ENCODE results near the gene AGAP1.

Gene AGAP1

DNA sequence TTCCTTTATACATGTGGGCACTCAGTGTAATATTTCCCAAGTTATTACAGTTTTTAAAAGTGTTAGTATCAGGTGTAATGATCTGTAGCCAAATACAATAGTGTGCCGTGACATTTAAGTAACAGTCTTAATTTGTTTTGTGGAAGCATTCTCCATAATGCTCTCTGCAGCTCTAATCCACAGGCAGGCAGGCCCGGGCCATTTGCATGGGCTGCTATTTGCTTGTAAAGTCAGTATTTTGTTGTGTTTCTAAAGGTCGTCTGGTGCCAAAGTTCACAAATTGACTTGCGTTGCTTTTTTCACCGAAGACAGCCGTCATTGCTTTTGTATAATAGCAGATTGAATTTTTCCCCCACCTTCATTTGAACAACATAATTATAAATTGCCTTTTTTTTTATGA lies 521.3 kb downstream of the AGAP1 start:
- Histone ChIP-seq H3K27ac (ENCODE audit: low read length) (no peak overlapping the region), H3K4me1 (ENCODE audit: control insufficient read depth in 1 of 2, insufficient read depth in 2 of 2, low read length in 2 of 2) (no peaks in the 10 kb centered on the region), H3K27me3 (ENCODE audit: low read depth, low read length) (no peaks in the 10 kb centered on the region), H3K4me3 (ENCODE audit: low read depth in 1 of 2, low read length in 2 of 2) (no peak overlapping the region), H3K36me3 (ENCODE audit: control insufficient read depth in 1 of 2, insufficient read depth in 2 of 2, low read length in 2 of 2) (peaks cover 0 to 6% of the 10 kb centered on the region in 2 donors), H3K9me3 (ENCODE audit: control insufficient read depth in 1 of 2, low read length in 2 of 2) (no peaks in the 10 kb centered on the region)

GRCh38 chr2:236016496-236016895 lies 522.7 kb downstream of the AGAP1 start:
- Histone ChIP-seq H3K27ac (ENCODE audit: low read length) (no peak overlapping the region), H3K4me1 (ENCODE audit: control insufficient read depth in 1 of 2, insufficient read depth in 2 of 2, low read length in 2 of 2) (no peaks in the 10 kb centered on the region), H3K27me3 (ENCODE audit: low read depth, low read length) (no peaks in the 10 kb centered on the region), H3K9me3 (ENCODE audit: control insufficient read depth in 1 of 2, low read length in 2 of 2) (no peaks in the 10 kb centered on the region), H3K4me3 (ENCODE audit: low read depth in 1 of 2, low read length in 2 of 2) (no peak overlapping the region), H3K36me3 (ENCODE audit: control insufficient read depth in 1 of 2, insufficient read depth in 2 of 2, low read length in 2 of 2) (peaks cover 0 to 6% of the 10 kb centered on the region in 2 donors)

GRCh38 chr2:236017446-236017845 lies 523.6 kb downstream of the AGAP1 start:
- no peaks in the 10 kb centered on the region for H3K9me3 ChIP-seq (ENCODE audit: control insufficient read depth in 1 of 2, low read length in 2 of 2)
- no peak overlapping the region for H3K27ac ChIP-seq (ENCODE audit: low read length)
- no peaks in the 10 kb centered on the region for H3K27me3 ChIP-seq (ENCODE audit: low read depth, low read length)
- H3K36me3 ChIP-seq (ENCODE audit: control insufficient read depth in 1 of 2, insufficient read depth in 2 of 2, low read length in 2 of 2), result peaks cover 0 to 6% of the 10 kb centered on the region in 2 donors
- no peak overlapping the region for H3K4me3 ChIP-seq (ENCODE audit: low read depth in 1 of 2, low read length in 2 of 2)
- no peaks in the 10 kb centered on the region for H3K4me1 ChIP-seq (ENCODE audit: control insufficient read depth in 1 of 2, insufficient read depth in 2 of 2, low read length in 2 of 2)

DNA sequence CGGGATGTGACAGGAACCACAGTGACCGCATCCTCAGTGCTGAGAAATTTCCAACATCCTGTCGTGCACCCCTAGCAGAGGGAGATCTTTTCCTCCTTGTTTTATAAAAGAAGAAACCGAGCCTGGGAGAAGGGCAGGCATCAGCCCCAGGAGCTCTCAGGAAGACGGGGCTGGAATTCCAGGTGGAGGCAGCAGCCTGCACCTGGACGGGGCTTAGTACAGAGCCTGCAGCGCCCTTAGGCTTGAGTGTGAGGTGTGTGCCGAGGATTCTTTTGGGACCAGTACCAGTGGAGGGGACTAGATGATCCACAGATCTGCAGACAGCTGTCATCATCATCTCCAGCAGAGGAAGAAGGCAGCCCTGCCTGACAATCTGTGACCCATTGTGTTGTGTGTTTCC lies 525.6 kb downstream of the AGAP1 start:
- H3K27ac ChIP-seq (ENCODE audit: low read length), result no peak overlapping the region
- no peak overlapping the region for H3K4me3 ChIP-seq (ENCODE audit: low read depth in 1 of 2, low read length in 2 of 2)
- no peaks in the 10 kb centered on the region for H3K27me3 ChIP-seq (ENCODE audit: low read depth, low read length)
- H3K36me3 ChIP-seq (ENCODE audit: control insufficient read depth in 1 of 2, insufficient read depth in 2 of 2, low read length in 2 of 2), result peaks cover 0 to 6% of the 10 kb centered on the region in 2 donors
- H3K9me3 ChIP-seq (ENCODE audit: control insufficient read depth in 1 of 2, low read length in 2 of 2), result no peaks in the 10 kb centered on the region
- H3K4me1 ChIP-seq (ENCODE audit: control insufficient read depth in 1 of 2, insufficient read depth in 2 of 2, low read length in 2 of 2), result no peaks in the 10 kb centered on the region

GRCh38 chr2:236021499-236022057 lies 527.7 kb downstream of the AGAP1 start:
- no peaks in the 10 kb centered on the region for H3K4me1 ChIP-seq (ENCODE audit: control insufficient read depth in 1 of 2, insufficient read depth in 2 of 2, low read length in 2 of 2)
- no peak overlapping the region for H3K4me3 ChIP-seq (ENCODE audit: low read depth in 1 of 2, low read length in 2 of 2)
- peaks cover 0 to 6% of the 10 kb centered on the region in 2 donors for H3K36me3 ChIP-seq (ENCODE audit: control insufficient read depth in 1 of 2, insufficient read depth in 2 of 2, low read length in 2 of 2)
- no peaks in the 10 kb centered on the region for H3K9me3 ChIP-seq (ENCODE audit: control insufficient read depth in 1 of 2, low read length in 2 of 2)
- no peaks in the 10 kb centered on the region for H3K27me3 ChIP-seq (ENCODE audit: low read depth, low read length)
- no peak overlapping the region for H3K27ac ChIP-seq (ENCODE audit: low read length)

DNA sequence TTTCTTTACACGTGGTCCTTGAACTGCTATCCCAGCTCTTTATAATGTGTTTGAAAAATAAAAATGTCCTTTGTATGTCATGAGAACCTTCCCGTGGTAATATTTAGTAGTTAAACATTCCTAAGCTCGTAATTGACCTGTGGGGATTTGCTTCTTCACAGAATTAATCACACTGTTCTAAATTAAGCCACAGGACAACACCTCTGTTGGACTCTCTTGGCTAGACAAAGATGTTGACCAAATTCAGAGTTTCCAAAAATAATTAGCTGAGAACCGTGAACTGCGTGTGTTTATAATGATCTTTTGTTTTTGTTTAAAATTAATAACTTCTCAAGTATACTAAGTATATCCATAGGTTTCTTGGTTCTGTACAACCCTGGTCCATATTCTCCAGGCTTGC lies 528.3 kb downstream of the AGAP1 start:
- H3K36me3 ChIP-seq (ENCODE audit: control insufficient read depth in 1 of 2, insufficient read depth in 2 of 2, low read length in 2 of 2), result peaks cover 0 to 6% of the 10 kb centered on the region in 2 donors
- H3K27me3 ChIP-seq (ENCODE audit: low read depth, low read length), result no peaks in the 10 kb centered on the region
- H3K27ac ChIP-seq (ENCODE audit: low read length), result no peak overlapping the region
- no peaks in the 10 kb centered on the region for H3K9me3 ChIP-seq (ENCODE audit: control insufficient read depth in 1 of 2, low read length in 2 of 2)
- H3K4me1 ChIP-seq (ENCODE audit: control insufficient read depth in 1 of 2, insufficient read depth in 2 of 2, low read length in 2 of 2), result no peaks in the 10 kb centered on the region
- H3K4me3 ChIP-seq (ENCODE audit: low read depth in 1 of 2, low read length in 2 of 2), result no peak overlapping the region

GRCh38 chr2:236025892-236026291 lies 532.0 kb downstream of the AGAP1 start:
- no peaks in the 10 kb centered on the region for H3K4me1 ChIP-seq (ENCODE audit: control insufficient read depth in 1 of 2, insufficient read depth in 2 of 2, low read length in 2 of 2)
- no peaks in the 10 kb centered on the region for H3K9me3 ChIP-seq (ENCODE audit: control insufficient read depth in 1 of 2, low read length in 2 of 2)
- no peak overlapping the region for H3K27ac ChIP-seq (ENCODE audit: low read length)
- no peaks in the 10 kb centered on the region for H3K27me3 ChIP-seq (ENCODE audit: low read depth, low read length)
- H3K4me3 ChIP-seq (ENCODE audit: low read depth in 1 of 2, low read length in 2 of 2), result no peak overlapping the region
- no peaks in the 10 kb centered on the region for H3K36me3 ChIP-seq (ENCODE audit: control insufficient read depth in 1 of 2, insufficient read depth in 2 of 2, low read length in 2 of 2)

DNA sequence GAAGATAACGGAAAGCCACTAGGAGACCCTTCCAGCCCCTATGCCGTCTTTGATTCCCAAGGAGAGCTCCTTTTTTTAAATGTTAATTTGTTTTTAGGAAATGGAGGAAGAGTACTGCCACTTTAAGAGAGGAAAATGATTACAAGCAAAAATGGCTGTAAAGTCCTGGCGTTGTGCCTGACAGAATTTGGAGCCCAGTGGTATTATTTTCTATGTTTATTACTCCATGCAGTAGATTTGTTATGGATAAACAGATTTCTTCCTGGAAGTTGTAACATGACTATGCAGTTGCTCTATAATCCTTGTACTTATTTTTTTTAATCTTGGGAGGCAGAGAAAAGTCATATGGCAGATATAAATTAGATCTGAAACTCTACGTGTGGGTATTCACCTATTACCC lies 533.0 kb downstream of the AGAP1 start:
- Histone ChIP-seq H3K36me3 (ENCODE audit: control insufficient read depth in 1 of 2, insufficient read depth in 2 of 2, low read length in 2 of 2) (no peaks in the 10 kb centered on the region), H3K27me3 (ENCODE audit: low read depth, low read length) (no peaks in the 10 kb centered on the region), H3K4me1 (ENCODE audit: control insufficient read depth in 1 of 2, insufficient read depth in 2 of 2, low read length in 2 of 2) (no peaks in the 10 kb centered on the region), H3K9me3 (ENCODE audit: control insufficient read depth in 1 of 2, low read length in 2 of 2) (no peaks in the 10 kb centered on the region), H3K27ac (ENCODE audit: low read length) (no peak overlapping the region), H3K4me3 (ENCODE audit: low read depth in 1 of 2, low read length in 2 of 2) (no peak overlapping the region)

- Histone ChIP-seq H3K27ac (ENCODE audit: low read length) (no peak overlapping the region), H3K9me3 (ENCODE audit: control insufficient read depth in 1 of 2, low read length in 2 of 2) (no peaks in the 10 kb centered on the region), H3K27me3 (ENCODE audit: low read depth, low read length) (no peaks in the 10 kb centered on the region), H3K4me3 (ENCODE audit: low read depth in 1 of 2, low read length in 2 of 2) (no peak overlapping the region), H3K36me3 (ENCODE audit: control insufficient read depth in 1 of 2, insufficient read depth in 2 of 2, low read length in 2 of 2) (no peaks in the 10 kb centered on the region), H3K4me1 (ENCODE audit: control insufficient read depth in 1 of 2, insufficient read depth in 2 of 2, low read length in 2 of 2) (no peaks in the 10 kb centered on the region)
Observed at GRCh38 chr2:236028066-236028465, 534.2 kb downstream of the AGAP1 start.

GRCh38 chr2:236033462-236033861 lies 539.6 kb downstream of the AGAP1 start:
- H3K9me3 ChIP-seq (ENCODE audit: control insufficient read depth in 1 of 2, low read length in 2 of 2), result no peaks in the 10 kb centered on the region

GRCh38 chr2:236034974-236035373 lies 541.1 kb downstream of the AGAP1 start:
- Histone ChIP-seq H3K9me3 (ENCODE audit: control insufficient read depth in 1 of 2, low read length in 2 of 2) (no peaks in the 10 kb centered on the region), H3K27me3 (ENCODE audit: low read depth, low read length) (no peaks in the 10 kb centered on the region), H3K4me3 (ENCODE audit: low read depth in 1 of 2, low read length in 2 of 2) (no peak overlapping the region), H3K4me1 (ENCODE audit: control insufficient read depth in 1 of 2, insufficient read depth in 2 of 2, low read length in 2 of 2) (no peaks in the 10 kb centered on the region), H3K27ac (ENCODE audit: low read length) (no peak overlapping the region), H3K36me3 (ENCODE audit: control insufficient read depth in 1 of 2, insufficient read depth in 2 of 2, low read length in 2 of 2) (peaks cover 12 to 15% of the 10 kb centered on the region in 2 donors)

More at GRCh38 chr2:236033462-236033861, 539.6 kb downstream of the AGAP1 start:
- Histone ChIP-seq H3K4me3 (ENCODE audit: low read depth in 1 of 2, low read length in 2 of 2) (no peak overlapping the region), H3K36me3 (ENCODE audit: control insufficient read depth in 1 of 2, insufficient read depth in 2 of 2, low read length in 2 of 2) (peaks cover 5 to 11% of the 10 kb centered on the region in 2 donors), H3K4me1 (ENCODE audit: control insufficient read depth in 1 of 2, insufficient read depth in 2 of 2, low read length in 2 of 2) (no peaks in the 10 kb centered on the region), H3K27ac (ENCODE audit: low read length) (no peak overlapping the region), H3K27me3 (ENCODE audit: low read depth, low read length) (no peaks in the 10 kb centered on the region)

- Histone ChIP-seq H3K36me3 (ENCODE audit: control insufficient read depth in 1 of 2, insufficient read depth in 2 of 2, low read length in 2 of 2) (peaks cover 15 to 21% of the 10 kb centered on the region in 2 donors), H3K4me1 (ENCODE audit: control insufficient read depth in 1 of 2, insufficient read depth in 2 of 2, low read length in 2 of 2) (no peaks in the 10 kb centered on the region), H3K27ac (ENCODE audit: low read length) (no peak overlapping the region), H3K9me3 (ENCODE audit: control insufficient read depth in 1 of 2, low read length in 2 of 2) (no peaks in the 10 kb centered on the region), H3K27me3 (ENCODE audit: low read depth, low read length) (no peaks in the 10 kb centered on the region), H3K4me3 (ENCODE audit: low read depth in 1 of 2, low read length in 2 of 2) (no peak overlapping the region)
Observed at GRCh38 chr2:236036045-236036444, 542.2 kb downstream of the AGAP1 start.

Measured in muscle layer of duodenum (tissue), 2 donors.